Endothelial cell of umbilical vein (primary cell): ENCODE data around the gene TPST1. TPM values are rescaled to one million over a fixed set of nuclear protein-coding genes. Genes with fewer than 3 reads are reported as not detected.

Source experiments
- BruUV-seq: library from RNA; stranded (reverse); fragments of 400-500 nt; replicated peaks from 2 replicates; lab custom pipeline; 2021; lab: Mats Ljungman, UMichigan
- CTCF ChIA-PET: fragments of 300-600, 350-600 bp; sonication (Branson Sonifier 250); formaldehyde crosslinking; loops from one replicate; lab custom pipeline; 2021; ENCODE audit warnings: antibody characterized with exemption, inconsistent platforms; lab: Charles Lee
- POLR2A ChIA-PET: fragments of 300-600, 350-600 bp; sonication (Branson Sonifier 250); formaldehyde crosslinking; loops from one replicate; lab custom pipeline; 2021; ENCODE audit warnings: antibody characterized with exemption, inconsistent platforms; lab: Charles Lee
- DNase-seq: peaks from one replicate; pipeline ENCODE4 v3.0.0-alpha.2; 2011; ENCODE audit warnings: low read depth, low spot score
- FAIRE-seq: peaks from 2 replicates; lab custom pipeline; 2011; peaks lifted over from hg19 to GRCh38; lab: Jason Lieb, UNC
- H2AFZ ChIP-seq: 2 replicates; pipeline ENCODE4 v1.6.0; 2012; ENCODE audit warnings: low read depth, low read length, control low read depth, inconsistent platforms
- H3K27ac ChIP-seq: 2 replicates; pipeline ENCODE4 v1.5.1; 2011; ENCODE audit warnings: low read depth, mild to moderate bottlenecking, control low read depth, low read length, moderate library complexity; ENCODE audit not compliant: insufficient read depth
- H3K27me3 ChIP-seq, 2 experiments: 2 replicates each; pipeline versions ENCODE4 v1.6.0 to v1.6.1; 2011; ENCODE audit warnings: low read length in 2 of 2, mixed read lengths in 1 of 2; ENCODE audit not compliant: control insufficient read depth in 2 of 2, insufficient read depth in 2 of 2
- H3K36me3 ChIP-seq, 2 experiments: 2 replicates in 1 of 2; 3 replicates in 1 of 2; pipeline ENCODE4 v1.5.1; 2011; ENCODE audit warnings: low read length in 2 of 2, mild to moderate bottlenecking in 1 of 2, moderate library complexity in 1 of 2; ENCODE audit not compliant: control insufficient read depth in 2 of 2, insufficient read depth in 2 of 2; ENCODE audit errors: extremely low read depth in 1 of 2
- H3K4me1 ChIP-seq: 3 replicates; pipeline ENCODE4 v1.5.1; 2011; ENCODE audit warnings: mild to moderate bottlenecking, low read length; ENCODE audit not compliant: control insufficient read depth, insufficient read depth; ENCODE audit errors: extremely low read depth
- H3K4me2 ChIP-seq: 2 replicates; pipeline ENCODE4 v1.6.1; 2011; ENCODE audit warnings: low read length, control low read depth, mixed read lengths; ENCODE audit not compliant: insufficient read depth
- H3K4me3 ChIP-seq, 3 experiments: fragments of 200-600 bp in 1 of 3; sonication (generic), shearing (Covaris generic) in 1 of 3; replicated peaks in 1 of 3; 2 replicates each; pipeline ENCODE4 v1.5.1; 2011 to 2016; ENCODE audit warnings: control low read depth in 3 of 3, low read length in 3 of 3, mild to moderate bottlenecking in 2 of 3, inconsistent platforms in 1 of 3, low read depth in 1 of 3, moderate library complexity in 1 of 3; ENCODE audit not compliant: insufficient read depth in 1 of 3
- H3K79me2 ChIP-seq: 2 replicates; pipeline ENCODE4 v1.6.0; 2012; ENCODE audit warnings: low read length, inconsistent platforms; ENCODE audit not compliant: control insufficient read depth, insufficient read depth
- H3K9ac ChIP-seq: replicated peaks from 2 replicates; pipeline ENCODE3; 2011; ENCODE audit warnings: low read length, control low read depth; ENCODE audit not compliant: insufficient read depth; ENCODE audit errors: extremely low read depth
- H3K9me1 ChIP-seq: replicated peaks from 3 replicates; pipeline ENCODE4 v1.6.0; 2011; ENCODE audit warnings: mild to moderate bottlenecking, low read length; ENCODE audit not compliant: control insufficient read depth, insufficient read depth; ENCODE audit errors: extremely low read depth
- H3K9me3 ChIP-seq: replicated peaks from 2 replicates; pipeline ENCODE4 v1.5.1; 2012; ENCODE audit warnings: low read length, inconsistent platforms; ENCODE audit not compliant: control insufficient read depth, insufficient read depth
- H4K20me1 ChIP-seq: replicated peaks from 2 replicates; pipeline ENCODE3; 2011; ENCODE audit warnings: mild to moderate bottlenecking, low read length; ENCODE audit not compliant: control insufficient read depth, insufficient read depth; ENCODE audit errors: extremely low read depth
- EZH2 ChIP-seq: IDR thresholded peaks from 2 replicates; pipeline ENCODE4 v1.6.1; 2012; ENCODE audit warnings: borderline replicate concordance, low read depth, mild to moderate bottlenecking, moderate library complexity, low read length, inconsistent platforms; ENCODE audit not compliant: severe bottlenecking
- FOS ChIP-seq: IDR thresholded peaks from 2 replicates; pipeline ENCODE4 v1.6.1; 2011; ENCODE audit warnings: mild to moderate bottlenecking, low read length, moderate library complexity, borderline replicate concordance; ENCODE audit not compliant: insufficient read depth
- GATA2 ChIP-seq: IDR thresholded peaks from 2 replicates; pipeline ENCODE4 v1.7.0; 2011; ENCODE audit warnings: low read depth, mild to moderate bottlenecking, moderate library complexity, mixed read lengths, low read length; ENCODE audit not compliant: insufficient read length, insufficient read depth
- JUN ChIP-seq: IDR thresholded peaks from 2 replicates; pipeline ENCODE4 v1.6.1; 2011; ENCODE audit warnings: borderline replicate concordance, low read depth; ENCODE audit not compliant: insufficient read length, insufficient read depth
- MYC ChIP-seq: IDR thresholded peaks from one replicate; pipeline ENCODE4 v1.6.1; 2011; ENCODE audit warnings: mild to moderate bottlenecking, low read depth, low read length
- POLR2A ChIP-seq: IDR thresholded peaks from 2 replicates; pipeline ENCODE4 v1.6.1; 2012; ENCODE audit warnings: low read depth, mild to moderate bottlenecking, control low read depth, low read length
- POLR2AphosphoS5 ChIP-seq: IDR thresholded peaks from 2 replicates; pipeline ENCODE4 v1.6.1; 2012; ENCODE audit warnings: low read depth, mild to moderate bottlenecking, control low read depth, low read length, moderate library complexity; ENCODE audit not compliant: insufficient read depth
- dilution Hi-C: fragments of 300-500 bp; cut with MboI; formaldehyde crosslinking; loops from one replicate; pipeline ENCODE4 v1.15.0; 2019; ENCODE audit warnings: low sequenced_read_pairs; ENCODE audit not compliant: extremely low pct_ligation_motif_present
- intact Hi-C: fragments of 100-400 bp; cut with micrococcal nuclease; formaldehyde crosslinking; loops from one replicate; pipeline ENCODE4 v1.10.0; 2022
- polyA plus RNA-seq, 4 experiments: library from polyadenylated mRNA; depleted of rRNA in 3 of 4; stranded (reverse) in 3 of 4; unstranded in 1 of 4; fragments of >200 nt; gene quantifications; 2 replicates each; pipeline versions ENCODE4 v1.2.1 to v1.2.3, GENCODE V29; 2011 to 2012; ENCODE audit warnings: missing spikeins in 1 of 4
- total RNA-seq: library from RNA; stranded (reverse); gene quantifications from 2 replicates; pipeline ENCODE4 v1.2.3, GENCODE V29; 2021
- TF ChIP-seq, protein P1 (sequence below): IDR thresholded peaks from 2 replicates; pipeline ENCODE4 v1.6.1; 2011; ENCODE audit not compliant: insufficient read depth, insufficient read length
- TF ChIP-seq, protein P2 (sequence below), 2 donors: IDR thresholded peaks; 1 replicate in 1 of 2; 2 replicates in 1 of 2; pipeline ENCODE4 v1.5.1; 2011; ENCODE audit warnings: low read length in 2 of 2, mild to moderate bottlenecking in 2 of 2, moderate library complexity in 2 of 2, control low read depth in 1 of 2, inconsistent platforms in 1 of 2, low read depth in 1 of 2; ENCODE audit not compliant: insufficient read depth in 1 of 2; ENCODE audit errors: extremely low read depth in 1 of 2

The TPST1 gene
- total and polyA plus RNA-seq, 2 donors (not counting 3 experiments of a cell fraction or from before 2014, with no cell fraction given), result 18.7 to 21.0 TPM

GRCh38 chr7:66265566-66265965, 60.4 kb downstream of the TPST1 start:
- FAIRE-seq, result no peak
- H3K79me2 ChIP-seq, result peaks cover 5% of the 10 kb centered on the region
- POLR2A ChIA-PET, result no interaction called here

More at GRCh38 chr7:66265566-66265965, 60.4 kb downstream of the TPST1 start:
- dilution Hi-C loops (no loop called here), intact Hi-C loops (no loop called here)
- Histone ChIP-seq H3K9me3 (peaks cover 3% of the 10 kb centered on the region), H3K36me3 (no peaks in the 10 kb centered on the region), H3K4me1 (peaks cover 5% of the 10 kb centered on the region), H3K9ac (no peak overlapping the region), H3K4me3 (no peak overlapping the region), H2AFZ (no peak overlapping the region), H3K27me3 (no peaks in the 10 kb centered on the region), H3K9me1 (peaks cover 3% of the 10 kb centered on the region), H4K20me1 (no peaks in the 10 kb centered on the region), H3K27ac (no peak overlapping the region), H3K4me2 (no peak overlapping the region)
- DNase-seq, result peak; percentile 26
- CTCF ChIA-PET, result no interaction called here
- no TSS peak for BruUV-seq
- TF ChIP-seq, protein P1, sequence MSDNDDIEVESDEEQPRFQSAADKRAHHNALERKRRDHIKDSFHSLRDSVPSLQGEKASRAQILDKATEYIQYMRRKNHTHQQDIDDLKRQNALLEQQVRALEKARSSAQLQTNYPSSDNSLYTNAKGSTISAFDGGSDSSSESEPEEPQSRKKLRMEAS, result no peak
- TF ChIP-seq FOS (no peak), POLR2A (no peak), GATA2 (no peak), JUN (no peak), MYC (no peak), EZH2 (no peak), POLR2AphosphoS5 (no peak)
- TF ChIP-seq, protein P2, sequence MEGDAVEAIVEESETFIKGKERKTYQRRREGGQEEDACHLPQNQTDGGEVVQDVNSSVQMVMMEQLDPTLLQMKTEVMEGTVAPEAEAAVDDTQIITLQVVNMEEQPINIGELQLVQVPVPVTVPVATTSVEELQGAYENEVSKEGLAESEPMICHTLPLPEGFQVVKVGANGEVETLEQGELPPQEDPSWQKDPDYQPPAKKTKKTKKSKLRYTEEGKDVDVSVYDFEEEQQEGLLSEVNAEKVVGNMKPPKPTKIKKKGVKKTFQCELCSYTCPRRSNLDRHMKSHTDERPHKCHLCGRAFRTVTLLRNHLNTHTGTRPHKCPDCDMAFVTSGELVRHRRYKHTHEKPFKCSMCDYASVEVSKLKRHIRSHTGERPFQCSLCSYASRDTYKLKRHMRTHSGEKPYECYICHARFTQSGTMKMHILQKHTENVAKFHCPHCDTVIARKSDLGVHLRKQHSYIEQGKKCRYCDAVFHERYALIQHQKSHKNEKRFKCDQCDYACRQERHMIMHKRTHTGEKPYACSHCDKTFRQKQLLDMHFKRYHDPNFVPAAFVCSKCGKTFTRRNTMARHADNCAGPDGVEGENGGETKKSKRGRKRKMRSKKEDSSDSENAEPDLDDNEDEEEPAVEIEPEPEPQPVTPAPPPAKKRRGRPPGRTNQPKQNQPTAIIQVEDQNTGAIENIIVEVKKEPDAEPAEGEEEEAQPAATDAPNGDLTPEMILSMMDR (IDR thresholded peaks at IDR 0.05; ENCODE audit: extremely low read depth in 1 of 2, insufficient read depth in 1 of 2, low read depth in 1 of 2, low read length in 2 of 2), result no peak
